ENCODE data around the gene SKAP2. TPM values are rescaled to one million over a fixed set of nuclear protein-coding genes. Genes with fewer than 3 reads are reported as not detected.

SKAP2 gene
- total RNA-seq, 1 experiment from 2014 or later, result 0.56 TPM

DNA sequence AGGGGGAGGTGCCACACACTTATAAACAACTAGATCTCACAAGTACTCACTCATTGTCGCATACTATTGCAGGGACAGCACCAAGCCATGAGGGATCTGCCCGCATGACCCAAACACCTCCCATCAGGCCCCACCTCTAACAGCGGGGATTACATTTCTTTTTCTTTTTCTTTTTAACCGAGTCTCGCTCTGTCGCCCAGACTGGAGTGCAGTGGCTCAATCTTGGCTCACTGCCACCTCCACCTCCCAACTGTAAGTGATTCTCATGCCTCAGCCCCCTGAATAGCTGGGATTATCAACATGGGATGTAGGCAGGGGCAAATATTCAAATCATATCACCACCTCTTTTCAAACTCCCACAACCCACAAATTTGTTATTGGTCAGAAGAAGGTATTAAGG, 76.7 kb downstream of the SKAP2 start:
- Histone ChIP-seq H3K9me3 (ENCODE audit: low read depth, low read length, poor library complexity, severe bottlenecking) (no peaks in the 10 kb centered on the region), H3K4me1 (ENCODE audit: insufficient read depth, low read length, poor library complexity, severe bottlenecking) (no peaks in the 10 kb centered on the region), H3K36me3 (ENCODE audit: insufficient read depth, low read length, poor library complexity, severe bottlenecking) (no peaks in the 10 kb centered on the region), H3K27ac (ENCODE audit: low read depth, low read length, poor library complexity, severe bottlenecking) (no peak overlapping the region), H3K4me3 (ENCODE audit: low read depth, low read length, poor library complexity, severe bottlenecking) (no peak overlapping the region), H3K27me3 (replicated peaks; ENCODE audit: insufficient read depth, low read depth, low read length, poor library complexity) (peaks cover 17% of the 10 kb centered on the region)
- intact Hi-C loops (cut with micrococcal nuclease; ENCODE audit: unreplicated experiment), result no loop called here
- ChIA-PET CTCF (no interaction called here), POLR2A (ENCODE audit: low non-redundant PET) (no interaction called here)
- peak; percentile 1 for DNase-seq (ENCODE audit: low spot score)
- TF ChIP-seq, protein P1, sequence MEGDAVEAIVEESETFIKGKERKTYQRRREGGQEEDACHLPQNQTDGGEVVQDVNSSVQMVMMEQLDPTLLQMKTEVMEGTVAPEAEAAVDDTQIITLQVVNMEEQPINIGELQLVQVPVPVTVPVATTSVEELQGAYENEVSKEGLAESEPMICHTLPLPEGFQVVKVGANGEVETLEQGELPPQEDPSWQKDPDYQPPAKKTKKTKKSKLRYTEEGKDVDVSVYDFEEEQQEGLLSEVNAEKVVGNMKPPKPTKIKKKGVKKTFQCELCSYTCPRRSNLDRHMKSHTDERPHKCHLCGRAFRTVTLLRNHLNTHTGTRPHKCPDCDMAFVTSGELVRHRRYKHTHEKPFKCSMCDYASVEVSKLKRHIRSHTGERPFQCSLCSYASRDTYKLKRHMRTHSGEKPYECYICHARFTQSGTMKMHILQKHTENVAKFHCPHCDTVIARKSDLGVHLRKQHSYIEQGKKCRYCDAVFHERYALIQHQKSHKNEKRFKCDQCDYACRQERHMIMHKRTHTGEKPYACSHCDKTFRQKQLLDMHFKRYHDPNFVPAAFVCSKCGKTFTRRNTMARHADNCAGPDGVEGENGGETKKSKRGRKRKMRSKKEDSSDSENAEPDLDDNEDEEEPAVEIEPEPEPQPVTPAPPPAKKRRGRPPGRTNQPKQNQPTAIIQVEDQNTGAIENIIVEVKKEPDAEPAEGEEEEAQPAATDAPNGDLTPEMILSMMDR (conservative IDR thresholded peaks at IDR 0.05; ENCODE audit: low read depth, low read length), result no peak
- no peak for TF ChIP-seq EZH2 (IDR thresholded peaks at IDR 0.05; ENCODE audit: borderline replicate concordance, low read depth, low read length, poor library complexity, severe bottlenecking)
- no TSS peak for BruUV-seq (replicated peaks)

DNA sequence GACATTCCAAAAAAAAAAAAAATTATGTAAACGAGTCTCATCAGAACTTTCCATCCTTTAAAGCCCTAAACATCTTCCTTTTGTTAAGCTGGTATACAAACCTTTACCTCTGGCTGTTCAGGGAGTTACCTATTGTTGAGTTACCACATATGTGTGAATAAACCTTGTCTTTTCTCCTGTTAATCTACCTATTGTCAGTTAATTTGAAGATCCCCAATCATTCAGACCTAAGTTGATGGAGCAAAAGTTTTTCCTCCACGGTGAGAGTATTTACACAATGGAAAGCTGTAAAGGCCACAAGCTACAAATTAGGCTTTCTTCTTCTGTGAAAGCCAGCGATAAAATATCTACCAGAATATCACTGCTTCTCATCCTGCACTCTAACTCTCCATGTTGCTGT, 80.3 kb downstream of the SKAP2 start:
- peaks cover 7% of the 10 kb centered on the region for H3K27me3 ChIP-seq (replicated peaks; ENCODE audit: insufficient read depth, low read depth, low read length, poor library complexity)
- no TSS peak for BruUV-seq (replicated peaks)
- CTCF ChIA-PET, result no interaction called here
- intact Hi-C loops (cut with micrococcal nuclease; ENCODE audit: unreplicated experiment), result no loop called here
- H3K27ac ChIP-seq (ENCODE audit: low read depth, low read length, poor library complexity, severe bottlenecking), result no peak overlapping the region
- no peak for DNase-seq (ENCODE audit: low spot score)
- no peak overlapping the region for H3K4me3 ChIP-seq (ENCODE audit: low read depth, low read length, poor library complexity, severe bottlenecking)
- H3K9me3 ChIP-seq (ENCODE audit: low read depth, low read length, poor library complexity, severe bottlenecking), result no peaks in the 10 kb centered on the region
- POLR2A ChIA-PET (ENCODE audit: low non-redundant PET), result no interaction called here
- H3K4me1 ChIP-seq (ENCODE audit: insufficient read depth, low read length, poor library complexity, severe bottlenecking), result no peaks in the 10 kb centered on the region
- H3K36me3 ChIP-seq (ENCODE audit: insufficient read depth, low read length, poor library complexity, severe bottlenecking), result no peaks in the 10 kb centered on the region
- TF ChIP-seq, protein P1 (conservative IDR thresholded peaks at IDR 0.05; ENCODE audit: low read depth, low read length), result no peak
- no peak for TF ChIP-seq EZH2 (IDR thresholded peaks at IDR 0.05; ENCODE audit: borderline replicate concordance, low read depth, low read length, poor library complexity, severe bottlenecking)

DNA sequence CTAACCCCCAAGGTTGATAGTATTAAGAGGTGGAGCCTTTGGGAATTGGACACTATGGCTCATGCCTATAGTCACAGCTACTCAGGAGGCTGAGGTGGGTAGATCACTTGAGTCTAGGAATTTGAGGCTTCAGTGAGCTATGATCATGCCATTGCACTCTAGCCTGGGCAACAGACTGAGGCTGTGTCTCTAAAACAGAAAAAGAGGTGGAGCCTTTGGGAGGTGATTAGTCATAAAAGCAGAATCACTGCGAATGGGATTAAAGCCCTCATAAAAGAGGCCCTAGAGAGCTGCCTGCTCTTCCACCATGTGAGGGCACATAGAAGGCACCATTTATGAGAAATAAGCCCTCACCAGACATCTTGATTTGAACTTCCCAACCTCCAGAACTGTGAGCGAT, 81.9 kb downstream of the SKAP2 start:
- Histone ChIP-seq H3K27me3 (replicated peaks; ENCODE audit: insufficient read depth, low read depth, low read length, poor library complexity) (peaks cover 3% of the 10 kb centered on the region), H3K9me3 (ENCODE audit: low read depth, low read length, poor library complexity, severe bottlenecking) (no peaks in the 10 kb centered on the region), H3K36me3 (ENCODE audit: insufficient read depth, low read length, poor library complexity, severe bottlenecking) (no peaks in the 10 kb centered on the region), H3K27ac (ENCODE audit: low read depth, low read length, poor library complexity, severe bottlenecking) (no peak overlapping the region), H3K4me1 (ENCODE audit: insufficient read depth, low read length, poor library complexity, severe bottlenecking) (no peaks in the 10 kb centered on the region), H3K4me3 (ENCODE audit: low read depth, low read length, poor library complexity, severe bottlenecking) (no peak overlapping the region)
- BruUV-seq (replicated peaks), result no TSS peak
- ChIA-PET CTCF (no interaction called here), POLR2A (ENCODE audit: low non-redundant PET) (no interaction called here)
- TF ChIP-seq EZH2 (IDR thresholded peaks at IDR 0.05; ENCODE audit: borderline replicate concordance, low read depth, low read length, poor library complexity, severe bottlenecking), result no peak
- TF ChIP-seq, protein P1 (conservative IDR thresholded peaks at IDR 0.05; ENCODE audit: low read depth, low read length), result no peak
- peak; percentile 5 for DNase-seq (ENCODE audit: low spot score)
- intact Hi-C loops (cut with micrococcal nuclease; ENCODE audit: unreplicated experiment), result no loop called here
